ENCODE data around the gene EPB41.
"Not testable (repeated sequence)": the region's sequence is repeated elsewhere in the genome, so short reads cannot be mapped to it uniquely, and the experiment has no call there.

EPB41 gene

DNA sequence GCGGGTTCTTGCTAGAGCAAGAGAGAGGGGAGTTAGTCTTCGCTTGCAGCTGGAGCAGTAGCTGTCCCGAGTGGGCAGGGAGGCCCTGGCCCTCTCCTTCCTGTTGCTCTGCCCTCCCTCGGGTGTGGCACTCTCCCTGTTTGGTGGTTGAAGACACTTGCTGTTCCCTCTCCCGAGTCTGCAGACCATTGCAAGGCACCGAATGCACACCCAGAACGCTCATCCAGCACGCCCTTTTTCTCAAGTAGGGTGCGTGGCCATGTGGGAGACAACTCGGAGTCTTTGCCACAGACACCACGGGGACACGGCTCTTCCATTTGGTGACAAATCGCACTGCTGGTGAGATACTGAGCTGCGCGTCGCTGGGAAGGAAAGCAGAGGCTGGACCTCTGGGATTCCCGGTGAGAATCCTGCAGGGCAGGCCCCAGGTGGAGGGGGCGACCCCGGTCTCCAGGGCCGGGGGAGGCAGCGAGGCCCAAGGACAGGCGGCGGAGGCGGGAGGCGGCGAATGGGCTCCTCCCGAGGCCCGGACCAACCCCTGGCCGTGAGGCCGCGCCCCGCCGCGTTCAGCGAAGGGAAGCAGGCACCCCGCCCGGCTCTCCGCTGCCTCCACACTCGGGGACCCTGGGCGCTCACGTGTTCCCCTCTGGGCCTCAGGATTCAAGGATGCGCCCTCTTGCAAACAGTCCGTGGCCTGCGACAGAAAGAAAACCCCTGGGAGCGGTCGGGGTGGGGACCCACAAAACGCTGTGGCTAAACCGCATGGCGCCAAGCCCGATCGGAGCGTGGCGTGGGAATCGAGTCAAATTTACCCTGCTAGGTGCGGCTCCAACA, 219.7 kb downstream of the EPB41 start:
- DNase-seq (ENCODE audit: low read depth in 2 of 2): no peak

DNA sequence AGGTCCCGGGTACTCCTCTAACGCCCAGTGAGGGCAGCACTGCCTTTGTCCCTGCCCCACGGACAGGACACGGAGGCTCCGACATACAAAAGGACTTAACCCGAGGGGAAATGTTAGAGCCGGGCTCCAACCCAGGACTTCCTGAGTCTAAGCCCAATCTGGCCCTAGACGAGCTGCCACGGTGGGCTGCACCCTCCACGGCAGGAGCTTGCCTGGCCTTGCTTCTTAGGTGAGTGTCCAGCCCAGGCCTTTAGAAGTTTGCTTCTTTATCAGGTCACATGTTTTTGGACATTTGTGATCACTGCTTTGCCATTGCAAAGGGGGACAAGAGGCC, 220.3 kb downstream of the EPB41 start:
- no peak for DNase-seq (ENCODE audit: low read depth in 2 of 2)

DNA sequence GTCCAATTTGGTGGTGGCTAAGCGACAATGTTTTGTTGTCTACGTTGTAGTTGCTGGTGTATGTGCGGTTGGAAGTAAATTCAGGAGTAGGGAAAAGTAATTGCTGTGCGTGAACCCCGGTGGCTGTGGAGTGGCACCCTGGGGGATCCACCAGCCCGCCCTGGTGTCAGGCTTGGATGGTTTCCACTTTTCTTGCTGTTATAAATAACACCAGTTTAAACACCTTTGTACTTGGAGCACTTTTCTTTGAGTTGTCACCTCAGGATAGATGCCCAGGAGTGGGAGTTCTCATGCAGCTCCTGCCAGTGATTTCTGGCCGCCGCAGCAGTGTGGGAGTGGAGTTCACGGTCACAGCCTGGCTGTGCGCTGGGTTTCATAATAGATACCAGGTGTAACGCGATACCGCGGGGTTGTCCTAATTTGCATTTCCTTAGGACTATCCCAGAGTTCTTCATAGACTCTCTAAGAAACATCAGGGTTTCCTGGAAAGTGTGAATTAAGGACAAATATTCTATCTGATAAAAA, 222.1 kb downstream of the EPB41 start:
- DNase-seq (ENCODE audit: low read depth in 2 of 2): no peak

DNA sequence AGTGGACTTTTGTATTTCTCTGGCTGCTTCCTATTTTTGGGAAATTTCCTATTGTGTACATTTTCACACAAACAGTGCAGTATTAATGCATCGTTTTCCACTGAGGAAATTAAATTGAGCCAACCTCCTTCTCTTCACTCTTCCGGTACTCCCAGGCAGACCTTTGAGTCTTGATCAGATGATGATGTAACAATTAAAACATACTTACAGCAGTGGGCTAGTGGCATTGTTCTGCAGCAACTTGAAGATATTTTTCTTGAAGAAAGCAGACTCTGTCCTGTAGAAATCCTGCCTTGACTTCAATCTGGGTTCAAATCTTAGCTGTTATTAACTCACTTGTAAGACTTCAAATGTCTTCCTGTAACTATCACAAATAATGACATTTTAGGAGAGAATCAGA, 228.3 kb downstream of the EPB41 start:
- no peak for DNase-seq (ENCODE audit: low read depth in 2 of 2)

DNA sequence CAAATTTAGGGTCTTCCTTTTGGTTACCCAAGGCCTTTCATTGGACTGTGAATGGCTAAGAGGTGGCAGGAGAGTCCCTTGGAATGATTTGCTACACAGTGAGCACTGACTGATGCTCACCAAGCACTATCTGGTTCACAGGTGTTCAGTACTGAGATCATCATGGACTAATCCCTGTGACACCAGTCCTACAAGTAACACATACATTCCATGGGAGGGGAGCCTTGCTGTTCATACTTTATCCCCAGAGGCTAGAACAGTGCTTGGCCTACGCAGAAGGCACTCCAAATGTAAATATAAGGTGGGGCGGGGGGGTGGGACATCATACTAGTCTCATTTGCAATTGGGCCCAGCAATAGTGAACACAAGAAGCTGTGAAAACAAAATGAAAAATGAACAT, 229.8 kb downstream of the EPB41 start:
- no peak for DNase-seq (ENCODE audit: low read depth in 2 of 2)

DNA sequence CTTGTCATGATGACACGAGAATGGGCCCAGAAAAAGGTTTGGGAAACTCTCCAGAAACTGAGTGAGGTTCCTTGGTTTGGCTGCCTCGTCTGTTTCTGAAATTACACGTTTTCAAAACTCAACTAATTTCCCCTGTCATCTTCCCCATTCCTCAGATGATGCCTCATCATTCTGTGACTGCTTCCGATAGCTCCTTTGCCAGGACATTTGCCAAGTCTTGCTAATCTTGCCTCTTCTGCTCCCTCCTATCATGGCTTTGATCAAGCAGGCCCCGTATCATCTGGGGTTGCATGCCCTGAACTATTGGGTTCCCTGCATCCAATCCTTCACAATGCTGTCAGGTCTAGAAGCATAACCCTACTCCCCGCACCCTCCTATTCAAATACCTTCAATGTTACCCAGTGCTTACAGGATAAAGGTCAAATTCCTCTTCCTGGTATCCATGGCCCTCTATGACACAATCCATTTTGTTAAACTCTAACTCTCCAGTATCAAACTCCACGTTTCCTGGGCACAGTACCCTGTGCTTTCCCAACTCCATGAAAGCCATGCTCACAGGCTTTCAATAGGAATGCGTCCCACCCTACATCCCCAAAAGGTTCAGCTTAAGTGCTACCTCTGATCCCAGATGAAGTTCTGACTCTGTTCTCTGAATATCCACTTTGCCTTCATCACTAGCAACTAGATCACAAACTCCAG, 231.5 kb downstream of the EPB41 start:
- DNase-seq (ENCODE audit: low read depth in 2 of 2): no peak

DNA sequence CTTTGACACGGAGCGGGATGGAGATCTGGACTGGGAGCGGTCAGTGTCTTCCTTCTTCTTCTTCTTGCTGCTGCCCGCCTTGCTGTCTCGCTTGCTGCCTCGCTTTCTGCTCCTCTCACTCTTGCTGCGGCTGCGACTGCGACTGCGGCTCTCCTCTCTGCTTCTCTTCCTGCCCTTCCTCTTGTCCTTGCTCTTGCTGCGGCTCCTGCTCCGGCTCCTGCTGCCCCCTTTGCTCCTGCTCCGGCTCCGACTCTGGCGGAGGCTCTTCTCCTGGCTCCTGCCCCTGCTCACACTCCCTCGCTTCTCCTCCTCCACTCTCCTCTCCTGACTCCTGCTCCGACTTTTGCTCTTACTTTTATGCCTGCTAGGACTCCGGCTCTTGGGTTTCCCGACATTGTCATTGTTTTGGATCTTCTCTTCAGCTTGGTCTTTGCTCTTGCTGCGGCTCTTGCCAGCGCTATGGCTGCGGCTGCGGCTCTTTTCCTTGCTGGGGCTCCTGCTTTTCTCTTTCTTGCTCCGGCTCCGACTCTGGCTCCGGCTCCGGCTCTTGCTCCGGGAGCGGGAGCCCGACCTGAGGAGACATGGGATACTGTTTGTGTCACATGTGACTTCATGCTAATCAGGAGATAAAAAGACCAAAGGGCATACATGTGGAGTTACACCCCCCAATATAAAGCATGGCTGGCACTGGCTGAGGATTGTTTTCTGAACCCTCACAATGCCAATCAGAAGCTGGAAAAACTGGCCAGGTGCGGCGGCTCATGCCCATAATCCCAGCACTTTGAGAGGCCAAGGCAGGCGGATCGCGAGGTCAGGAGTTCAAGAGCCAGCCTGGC, 234.5 kb downstream of the EPB41 start:
- DNase-seq (ENCODE audit: low read depth in 2 of 2): no peak

DNA sequence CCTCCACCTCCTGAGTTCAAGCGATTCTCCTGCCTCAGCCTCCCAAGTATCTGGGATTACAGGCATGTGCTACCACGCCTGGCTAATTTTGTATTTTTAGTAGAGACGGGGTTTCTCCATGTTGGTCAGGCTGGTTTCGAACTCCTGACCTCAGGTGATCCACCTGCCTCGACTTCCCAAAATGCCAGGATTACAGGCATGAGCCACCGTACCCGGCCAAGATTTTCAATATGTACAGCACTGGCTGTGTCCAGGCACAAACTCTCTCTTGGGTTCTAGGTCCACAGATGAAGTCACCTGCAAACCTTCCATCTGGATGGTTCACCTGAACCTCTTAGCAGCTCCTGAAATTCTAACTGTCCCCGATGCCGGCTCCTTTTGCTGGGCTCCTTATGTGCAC, 236.0 kb downstream of the EPB41 start:
- DNase-seq (ENCODE audit: low read depth in 2 of 2): not testable (repeated sequence)

DNA sequence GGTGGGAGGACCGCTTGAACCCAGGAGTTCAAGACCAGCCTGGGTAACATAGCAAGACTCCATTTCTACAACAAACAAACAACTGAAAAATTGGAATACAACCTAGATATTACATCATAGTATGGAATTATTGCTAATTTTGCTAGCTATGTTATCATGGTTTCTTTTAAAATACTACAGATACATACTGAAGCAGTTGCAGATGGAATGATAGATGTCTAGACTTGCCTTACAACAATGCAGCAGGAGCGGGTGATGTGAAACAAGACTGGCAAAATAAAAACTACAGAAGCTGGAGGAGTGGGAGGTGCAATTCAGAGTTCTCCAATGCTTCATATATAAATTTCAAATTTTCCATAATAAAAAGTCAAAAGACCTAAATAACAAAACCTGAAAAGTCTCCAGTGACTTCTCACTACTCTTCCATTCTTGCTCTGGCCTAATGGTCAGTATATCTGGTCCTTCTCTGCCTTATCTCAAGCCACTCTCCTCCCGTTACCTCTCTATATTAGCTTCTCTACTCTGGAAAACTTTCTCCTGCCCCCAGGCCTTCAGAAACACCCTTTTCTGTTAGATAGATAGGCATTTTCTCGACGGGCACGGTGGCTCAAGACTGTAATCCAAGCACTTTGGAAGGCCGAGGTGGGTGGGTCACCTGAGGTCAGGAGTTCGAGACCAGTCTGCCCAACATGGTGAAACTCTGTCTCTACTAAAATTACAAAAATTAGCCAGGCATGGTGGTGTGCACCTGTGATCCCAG, 237.9 kb downstream of the EPB41 start:
- no peak for DNase-seq (ENCODE audit: low read depth in 2 of 2)

DNA sequence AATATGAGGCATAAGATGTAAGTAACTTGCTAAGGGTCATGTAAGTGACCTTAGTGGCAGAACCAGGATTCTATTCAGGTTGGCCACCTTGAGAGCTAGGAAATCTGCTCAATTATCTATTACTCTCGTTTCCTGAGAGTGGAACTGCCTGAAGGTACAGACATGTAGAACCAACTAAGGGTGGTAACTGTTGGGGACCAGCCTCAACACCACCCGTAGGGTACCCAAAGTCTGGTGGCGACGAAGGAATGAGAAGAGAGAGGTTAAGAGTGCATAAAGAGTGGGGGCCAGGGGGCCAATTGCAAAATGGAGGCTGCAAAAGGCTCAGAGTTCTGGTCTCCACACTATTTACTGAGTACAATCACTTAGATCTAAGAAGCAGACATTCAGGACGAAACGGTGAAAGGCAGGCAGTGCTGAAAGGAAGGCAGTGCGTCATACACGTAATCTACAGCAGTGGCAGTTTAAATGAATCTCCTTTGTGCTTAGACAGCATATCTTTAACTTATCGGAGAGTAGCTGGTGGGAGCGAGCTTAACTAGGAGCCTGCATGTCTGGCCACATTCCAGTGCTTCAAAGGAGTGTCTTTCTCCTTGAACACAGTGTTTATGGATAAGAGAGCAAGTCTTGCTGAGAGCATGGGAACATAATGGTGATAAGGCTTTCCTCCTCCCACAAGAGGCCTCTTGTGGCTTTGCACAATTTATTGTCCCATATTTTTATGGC, 242.3 kb downstream of the EPB41 start:
- DNase-seq (ENCODE audit: low read depth in 2 of 2): no peak

DNA sequence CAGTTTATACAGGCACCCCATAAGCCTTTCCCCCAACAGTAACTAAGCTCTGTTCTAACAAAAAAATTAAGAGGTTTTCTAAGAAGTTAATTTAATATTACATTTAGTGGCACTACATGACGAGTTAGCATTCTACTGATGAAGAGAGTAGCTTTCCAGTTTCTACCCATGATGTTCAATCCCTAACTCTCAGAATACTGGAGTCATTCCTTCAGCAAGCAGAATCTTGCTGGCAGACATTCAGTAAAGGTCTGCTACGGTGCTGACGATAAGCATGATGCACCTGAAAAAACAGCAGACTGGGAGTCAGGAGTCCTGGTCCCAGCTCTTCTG, 242.9 kb downstream of the EPB41 start:
- no peak for DNase-seq (ENCODE audit: low read depth in 2 of 2)

DNA sequence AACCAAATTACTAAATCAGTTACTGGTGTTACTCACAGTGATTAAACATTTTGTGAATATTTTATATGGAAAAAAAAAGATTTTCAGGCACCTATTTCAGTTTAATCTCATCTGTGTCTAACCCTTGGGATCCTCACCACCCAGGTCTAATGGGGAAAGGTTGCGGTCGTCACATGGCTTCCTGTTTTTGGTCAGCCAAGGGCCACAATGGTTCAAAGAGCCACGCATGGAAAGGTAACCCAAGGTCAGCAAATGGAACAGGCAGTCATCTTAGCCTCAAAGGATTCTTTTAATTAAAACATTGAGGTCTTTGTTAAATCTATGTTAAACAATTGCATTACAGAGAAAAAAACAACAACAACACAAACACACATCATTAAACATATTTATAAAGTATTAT, 245.4 kb downstream of the EPB41 start:
- DNase-seq (ENCODE audit: low read depth in 2 of 2): no peak

DNA sequence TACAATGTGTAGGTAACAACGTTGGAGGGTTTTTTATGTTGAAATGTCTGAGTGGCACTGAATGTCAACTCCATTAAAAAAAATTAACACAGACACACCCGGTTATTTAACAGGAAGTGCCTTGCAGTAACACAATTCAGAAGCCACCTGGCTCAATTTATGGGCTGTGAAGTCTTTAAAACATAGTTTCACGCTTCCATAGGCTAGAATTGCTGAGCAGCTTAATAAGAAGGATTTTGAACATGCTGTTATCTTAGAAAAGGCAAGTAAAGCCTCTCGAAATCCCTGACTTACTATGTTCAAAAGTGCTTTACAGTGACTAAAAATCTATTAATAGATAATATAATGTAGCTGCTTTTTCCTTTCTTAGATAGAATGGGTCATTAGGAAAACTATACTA, 247.7 kb downstream of the EPB41 start:
- DNase-seq (ENCODE audit: low read depth in 2 of 2): no peak

DNA sequence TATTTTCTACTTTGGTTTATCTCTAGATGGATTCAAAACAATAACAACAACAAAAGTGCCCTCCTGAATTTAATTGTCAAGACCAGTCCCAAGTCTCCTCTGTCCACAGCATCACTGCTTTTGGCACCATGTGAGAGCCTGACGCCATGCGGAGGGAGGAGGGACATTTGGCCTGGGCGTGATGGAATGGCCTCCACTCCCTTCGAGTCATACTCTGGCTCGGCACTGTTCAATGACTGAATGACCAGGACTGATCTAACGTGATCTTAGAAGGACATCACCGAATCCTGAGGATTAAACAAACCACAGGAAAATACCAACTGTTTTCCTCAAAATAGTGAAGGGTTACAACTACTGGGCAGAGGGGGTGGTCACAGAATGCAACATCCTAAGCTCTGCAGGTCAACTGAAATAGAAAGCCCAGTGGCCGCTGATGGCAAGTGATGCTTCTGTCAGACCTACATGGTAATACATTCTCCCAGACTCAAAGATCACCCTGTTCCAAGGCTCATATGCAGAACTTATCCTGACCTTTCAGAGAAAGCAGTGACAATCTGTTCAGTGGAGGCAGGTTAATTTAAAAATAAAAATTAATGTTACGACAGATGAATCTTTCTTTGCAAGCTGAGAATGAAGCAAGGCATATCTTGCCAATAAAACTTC, 248.2 kb downstream of the EPB41 start:
- DNase-seq (ENCODE audit: low read depth in 2 of 2): no peak

DNA sequence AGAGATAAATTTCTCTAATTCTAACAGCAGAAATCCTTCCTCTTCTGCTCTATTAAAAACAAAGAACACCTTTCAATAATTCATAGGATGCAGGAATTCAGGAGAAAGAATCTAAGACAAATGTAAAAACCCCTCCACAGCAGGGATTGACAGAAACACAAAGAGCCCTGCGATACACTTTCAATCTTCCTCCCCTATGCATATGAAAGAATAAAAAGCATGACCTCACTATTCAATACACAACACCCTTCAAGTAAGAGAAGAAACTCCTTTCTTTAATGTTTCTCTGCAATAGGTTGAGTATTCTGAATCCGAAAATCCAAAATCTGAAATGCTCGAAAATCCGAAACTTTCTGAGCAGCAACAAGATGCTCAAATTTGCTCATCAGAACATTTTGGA, 250.2 kb downstream of the EPB41 start:
- no peak for DNase-seq (ENCODE audit: low read depth in 2 of 2)

DNA sequence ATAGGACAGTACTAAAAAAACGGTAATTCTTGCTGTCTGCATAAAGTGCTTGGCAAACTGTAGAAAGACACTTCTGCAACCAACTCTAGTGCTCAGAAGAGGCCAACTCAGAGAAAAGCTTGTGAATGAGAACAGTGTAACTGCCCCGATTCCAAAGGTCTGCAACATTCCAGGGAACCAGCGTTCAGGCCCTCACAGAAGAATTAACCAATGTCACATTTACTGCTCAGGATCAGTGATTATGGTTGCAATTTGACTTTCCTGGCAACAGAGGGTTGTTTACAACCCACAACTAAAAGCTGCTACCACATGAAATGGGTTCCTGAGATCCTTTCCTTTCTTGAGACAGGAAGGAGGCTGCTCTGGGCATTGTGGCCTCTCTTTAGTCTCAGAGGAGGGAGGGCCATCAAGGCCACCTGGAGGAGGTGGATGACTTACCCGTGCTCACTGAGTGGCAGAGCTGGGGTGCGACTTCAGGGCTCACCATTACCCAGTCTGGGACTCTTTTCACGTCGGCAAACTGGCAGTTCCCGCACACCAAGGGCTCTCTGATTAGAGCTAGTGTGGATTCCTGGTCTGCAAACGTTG, 252.0 kb downstream of the EPB41 start:
- no peak for DNase-seq (ENCODE audit: low read depth in 2 of 2)

DNA sequence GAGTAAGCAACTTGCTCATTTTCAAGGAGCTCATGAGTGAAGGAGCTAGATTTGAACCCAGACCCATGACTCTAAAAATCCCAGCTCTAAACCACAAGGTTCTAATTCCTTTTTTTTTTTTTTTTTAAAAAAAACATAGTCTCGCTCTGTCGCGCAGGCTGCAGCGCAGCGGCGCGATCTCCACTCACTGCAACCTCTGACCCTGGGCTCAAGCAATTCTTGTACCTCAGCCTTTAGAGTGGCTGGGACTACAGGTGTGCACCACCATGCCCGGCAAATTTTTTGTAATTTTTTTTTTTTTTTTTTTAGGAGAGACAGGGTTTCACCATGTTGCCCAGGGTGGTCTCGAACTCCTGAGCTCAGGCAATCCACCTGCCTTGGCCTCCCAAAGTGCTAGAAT, 253.5 kb downstream of the EPB41 start:
- no peak for DNase-seq (ENCODE audit: low read depth in 2 of 2)

All from stimulated activated CD4-positive, alpha-beta T cell treated with anti-CD3 and anti-CD28 coated beads, Interleukin-12 subunit alpha, Interleukin-12 subunit beta, amount 100 ng/mL, for 24 hours (primary cell).